GM21786 (cell line): ENCODE measurements around the gene PRKCI.
"Not testable (repeated sequence)": the region's sequence is repeated elsewhere in the genome, so short reads cannot be mapped to it uniquely, and the experiment has no call there.

ENCODE experiments used
- ATAC-seq: cut with Tn5 transposase; IDR thresholded peaks from one replicate; pipeline ENCODE4 v1.9.1; 2021; ENCODE audit not compliant: unreplicated experiment

Gene PRKCI

GRCh38 chr3:170221924-170222646, at the start of gene PRKCI:
Gene PRKCI (plus strand): TSS chr3:170222424. CDS start chr3:170222670, 246 bp downstream.
- ATAC-seq: peak; percentile 94

GRCh38 chr3:170178651-170179050, 43.6 kb upstream of the PRKCI start:
- peak; percentile 41 for ATAC-seq

- no peak for ATAC-seq
Measured at GRCh38 chr3:170179432-170179831, 42.8 kb upstream of the PRKCI start.

GRCh38 chr3:170180079-170180907, 41.9 kb upstream of the PRKCI start:
- peak; percentile 35 for ATAC-seq

GRCh38 chr3:170180908-170181885, 41.0 kb upstream of the PRKCI start, which contains the start of gene PHC3:
Gene PHC3 (minus strand): TSS chr3:170181733. CDS start chr3:170181715, 18 bp downstream.
- peak; percentile 67 for ATAC-seq

GRCh38 chr3:170189398-170190256, 32.6 kb upstream of the PRKCI start:
- ATAC-seq: peak; percentile 23

GRCh38 chr3:170195759-170196158, 26.5 kb upstream of the PRKCI start:
- ATAC-seq: not testable (repeated sequence)

GRCh38 chr3:170196833-170197232, 25.4 kb upstream of the PRKCI start:
- ATAC-seq: no peak

GRCh38 chr3:170200987-170201386, 21.2 kb upstream of the PRKCI start:
- ATAC-seq: no peak

- no peak for ATAC-seq
Measured at GRCh38 chr3:170201527-170201926, 20.7 kb upstream of the PRKCI start.

- ATAC-seq: no peak
Measured at GRCh38 chr3:170203457-170203856, 18.8 kb upstream of the PRKCI start.

- no peak for ATAC-seq
Measured at GRCh38 chr3:170204023-170204472, 18.2 kb upstream of the PRKCI start.

GRCh38 chr3:170204509-170204908, 17.7 kb upstream of the PRKCI start:
- ATAC-seq: no peak

GRCh38 chr3:170205302-170205701, 16.9 kb upstream of the PRKCI start:
- no peak for ATAC-seq

GRCh38 chr3:170206164-170206762, 16.0 kb upstream of the PRKCI start:
- ATAC-seq: not testable (repeated sequence)

GRCh38 chr3:170207717-170208116, 14.5 kb upstream of the PRKCI start:
- ATAC-seq: no peak

GRCh38 chr3:170211668-170212067, 10.6 kb upstream of the PRKCI start:
- no peak for ATAC-seq

GRCh38 chr3:170219850-170220249, 2.4 kb upstream of the PRKCI start:
- no peak for ATAC-seq

- ATAC-seq: no peak
Measured at GRCh38 chr3:170220871-170221270, 1.4 kb upstream of the PRKCI start.
